ENCODE data around the gene QRSL1. TPM values are rescaled to one million over a fixed set of nuclear protein-coding genes. Genes with fewer than 3 reads are reported as not detected.

Gene QRSL1
- total RNA-seq, 6 donors from 2014 or later, result 3.9 to 9.5 (median 7.7) TPM

DNA sequence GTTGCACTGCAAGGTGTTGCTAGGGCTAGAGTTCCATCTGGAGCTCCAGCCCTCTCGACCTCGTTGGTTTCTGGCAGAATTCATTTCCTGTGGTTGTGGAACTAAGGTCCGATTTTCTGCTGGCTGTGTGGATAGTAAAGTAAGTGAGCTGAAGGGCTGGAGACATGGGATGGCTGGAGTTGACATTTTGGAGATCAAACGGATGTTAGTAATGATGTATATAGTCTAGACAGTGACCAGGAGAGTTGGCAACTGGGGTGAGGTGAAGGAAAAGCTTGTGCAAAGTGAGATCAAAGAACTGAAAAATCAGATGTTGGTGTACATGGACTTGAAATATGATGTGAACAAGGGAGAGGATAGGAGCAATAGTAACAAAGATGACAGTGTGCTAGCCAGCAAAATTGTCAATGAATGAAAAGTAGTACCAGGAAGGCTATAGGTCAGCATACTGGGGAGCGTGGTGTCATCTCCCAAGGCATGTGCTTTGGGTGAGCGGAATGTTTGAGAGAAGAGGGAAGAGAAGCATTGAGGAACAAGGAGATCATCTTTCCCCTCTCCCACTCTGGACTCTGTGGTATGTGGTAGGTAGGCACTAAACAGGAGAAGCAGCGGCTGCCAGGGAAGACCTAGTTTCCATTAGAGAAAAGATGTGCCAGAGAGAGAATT is 7.8 kb downstream of the QRSL1 start:
- no peak overlapping the region for H3K4me3 ChIP-seq
- peaks cover 0 to 12% (median 3%) of the 10 kb centered on the region in 4 donors for H3K36me3 ChIP-seq
- peak in 1 of 2 donors; percentile 53 for ATAC-seq (ENCODE audit: low FRiP score in 2 of 2)
- H3K4me1 ChIP-seq, result no peaks in the 10 kb centered on the region
- no peak overlapping the region for H3K27ac ChIP-seq
- no peaks in the 10 kb centered on the region for H3K9me3 ChIP-seq
- WGBS, 2 donors, result 52 to 57% methylated on average over 7 of the region's 7 CpGs
- no peak for TF ChIP-seq EP300 (IDR thresholded peaks at IDR 0.05)
- DNase-seq, result no peak
- no peaks in the 10 kb centered on the region for H3K27me3 ChIP-seq

DNA sequence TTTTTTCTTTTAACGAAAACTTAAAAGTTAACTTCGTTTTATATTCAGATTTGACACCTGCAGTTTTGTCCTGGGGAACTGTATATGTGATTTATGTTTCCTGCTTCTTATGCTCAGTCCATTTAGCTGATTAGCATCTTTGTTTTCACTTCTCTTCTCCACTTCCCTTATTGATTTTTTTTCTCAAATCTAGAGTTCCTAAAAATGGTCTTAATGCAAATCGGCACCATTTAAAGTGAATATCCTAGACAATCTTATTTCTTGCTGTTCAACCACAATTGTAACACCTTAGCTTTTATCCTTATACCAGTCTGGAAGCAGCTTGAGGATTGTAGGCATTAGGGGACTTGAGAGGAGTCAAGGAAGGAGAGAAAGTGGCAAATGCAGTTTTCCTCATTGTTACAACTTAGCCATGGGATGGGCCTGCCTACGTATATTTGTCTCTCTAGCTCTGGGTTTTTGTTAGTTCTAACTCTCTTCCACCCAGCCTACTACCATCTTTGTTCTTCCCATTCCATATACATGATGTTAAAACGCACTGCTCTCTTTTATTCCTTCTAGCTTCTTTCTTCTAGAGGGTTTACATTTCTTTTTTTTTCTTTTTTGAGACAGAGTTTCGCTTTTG is 8.5 kb downstream of the QRSL1 start:
- 70 to 73% methylated on average over 6 of the region's 6 CpGs for WGBS, 2 donors
- H3K9me3 ChIP-seq, result no peaks in the 10 kb centered on the region
- DNase-seq, result no peak
- H3K27me3 ChIP-seq, result no peaks in the 10 kb centered on the region
- TF ChIP-seq POLR2A (IDR thresholded peaks at IDR 0.05), result no peak
- TF ChIP-seq, protein P1, sequence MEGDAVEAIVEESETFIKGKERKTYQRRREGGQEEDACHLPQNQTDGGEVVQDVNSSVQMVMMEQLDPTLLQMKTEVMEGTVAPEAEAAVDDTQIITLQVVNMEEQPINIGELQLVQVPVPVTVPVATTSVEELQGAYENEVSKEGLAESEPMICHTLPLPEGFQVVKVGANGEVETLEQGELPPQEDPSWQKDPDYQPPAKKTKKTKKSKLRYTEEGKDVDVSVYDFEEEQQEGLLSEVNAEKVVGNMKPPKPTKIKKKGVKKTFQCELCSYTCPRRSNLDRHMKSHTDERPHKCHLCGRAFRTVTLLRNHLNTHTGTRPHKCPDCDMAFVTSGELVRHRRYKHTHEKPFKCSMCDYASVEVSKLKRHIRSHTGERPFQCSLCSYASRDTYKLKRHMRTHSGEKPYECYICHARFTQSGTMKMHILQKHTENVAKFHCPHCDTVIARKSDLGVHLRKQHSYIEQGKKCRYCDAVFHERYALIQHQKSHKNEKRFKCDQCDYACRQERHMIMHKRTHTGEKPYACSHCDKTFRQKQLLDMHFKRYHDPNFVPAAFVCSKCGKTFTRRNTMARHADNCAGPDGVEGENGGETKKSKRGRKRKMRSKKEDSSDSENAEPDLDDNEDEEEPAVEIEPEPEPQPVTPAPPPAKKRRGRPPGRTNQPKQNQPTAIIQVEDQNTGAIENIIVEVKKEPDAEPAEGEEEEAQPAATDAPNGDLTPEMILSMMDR (IDR thresholded peaks at IDR 0.05), result no peak
- TF ChIP-seq EP300 (IDR thresholded peaks at IDR 0.05), result no peak
- no peak for TF ChIP-seq POLR2AphosphoS5 (IDR thresholded peaks at IDR 0.05)
- H3K4me3 ChIP-seq, result no peak overlapping the region
- H3K27ac ChIP-seq, result no peak overlapping the region
- H3K36me3 ChIP-seq, result peaks cover 0 to 18% (median 6%) of the 10 kb centered on the region in 4 donors
- ATAC-seq (ENCODE audit: low FRiP score in 2 of 2), result peak in 1 of 2 donors; percentile 57
- no peaks in the 10 kb centered on the region for H3K4me1 ChIP-seq

DNA sequence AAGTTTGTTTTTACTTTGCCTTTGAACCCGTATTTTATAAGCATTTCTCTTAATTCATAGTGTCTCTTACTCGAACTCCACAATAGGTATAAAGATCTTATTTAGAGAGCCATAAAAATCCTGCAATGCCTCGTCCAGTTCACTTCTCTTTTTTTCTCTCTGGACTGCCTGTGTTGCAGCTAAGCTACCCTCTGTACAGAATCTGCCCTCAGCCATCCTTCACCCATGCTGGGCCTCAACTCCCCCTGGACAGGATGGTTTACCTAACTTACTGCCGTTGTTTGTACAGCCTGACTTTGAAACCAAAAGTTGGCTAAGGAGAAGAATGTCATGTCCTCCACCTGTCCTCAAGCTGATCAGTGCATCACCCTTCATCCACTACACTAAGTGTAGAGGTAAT is 10.4 kb downstream of the QRSL1 start:
- TF ChIP-seq POLR2A (IDR thresholded peaks at IDR 0.05), result no peak
- no peak for TF ChIP-seq EP300 (IDR thresholded peaks at IDR 0.05)
- TF ChIP-seq, protein P1 (IDR thresholded peaks at IDR 0.05), result no peak
- no peak for TF ChIP-seq POLR2AphosphoS5 (IDR thresholded peaks at IDR 0.05)
- WGBS, 2 donors, result 76 to 87% methylated on average over 4 of the region's 4 CpGs
- peaks cover 0 to 38% (median 18%) of the 10 kb centered on the region in 4 donors for H3K36me3 ChIP-seq
- no peaks in the 10 kb centered on the region for H3K4me1 ChIP-seq
- no peak overlapping the region for H3K27ac ChIP-seq
- DNase-seq (no peak), ATAC-seq (ENCODE audit: low FRiP score in 2 of 2) (no peak)
- H3K9me3 ChIP-seq, result no peaks in the 10 kb centered on the region
- H3K27me3 ChIP-seq, result no peaks in the 10 kb centered on the region
- H3K4me3 ChIP-seq, result no peak overlapping the region

DNA sequence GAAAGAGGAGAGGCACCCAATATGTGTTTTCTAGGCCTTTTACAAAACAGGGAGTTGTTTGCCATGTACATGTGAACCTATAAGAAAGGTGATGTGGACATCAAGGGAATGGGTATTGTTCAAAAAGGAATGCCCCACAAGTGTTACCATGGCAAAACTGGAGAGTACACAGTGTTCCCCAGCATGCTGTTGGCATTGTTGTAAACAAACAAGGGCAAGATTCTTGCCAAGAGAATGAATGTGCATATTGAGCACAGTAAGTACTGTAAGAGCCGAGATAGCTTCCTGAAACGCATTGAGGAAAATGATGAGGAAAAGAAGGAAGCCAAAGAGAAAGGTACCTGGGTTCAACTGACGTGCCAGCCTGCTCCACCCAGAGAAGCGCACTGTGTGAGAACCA is 13.1 kb downstream of the QRSL1 start:
- H3K36me3 ChIP-seq, result peaks cover 0 to 53% (median 21%) of the 10 kb centered on the region in 4 donors
- ATAC-seq (ENCODE audit: low FRiP score in 2 of 2), result no peak
- 85 to 90% methylated on average over 4 of the region's 4 CpGs for WGBS, 2 donors
- no peaks in the 10 kb centered on the region for H3K9me3 ChIP-seq
- H3K4me1 ChIP-seq, result no peaks in the 10 kb centered on the region
- H3K27me3 ChIP-seq, result no peaks in the 10 kb centered on the region
- DNase-seq, result no peak
- H3K4me3 ChIP-seq, result no peak overlapping the region
- no peak overlapping the region for H3K27ac ChIP-seq
- no peak for TF ChIP-seq EP300 (IDR thresholded peaks at IDR 0.05)
- TF ChIP-seq POLR2A (IDR thresholded peaks at IDR 0.05), result no peak
- TF ChIP-seq, protein P1 (IDR thresholded peaks at IDR 0.05), result no peak
- no peak for TF ChIP-seq POLR2AphosphoS5 (IDR thresholded peaks at IDR 0.05)

DNA sequence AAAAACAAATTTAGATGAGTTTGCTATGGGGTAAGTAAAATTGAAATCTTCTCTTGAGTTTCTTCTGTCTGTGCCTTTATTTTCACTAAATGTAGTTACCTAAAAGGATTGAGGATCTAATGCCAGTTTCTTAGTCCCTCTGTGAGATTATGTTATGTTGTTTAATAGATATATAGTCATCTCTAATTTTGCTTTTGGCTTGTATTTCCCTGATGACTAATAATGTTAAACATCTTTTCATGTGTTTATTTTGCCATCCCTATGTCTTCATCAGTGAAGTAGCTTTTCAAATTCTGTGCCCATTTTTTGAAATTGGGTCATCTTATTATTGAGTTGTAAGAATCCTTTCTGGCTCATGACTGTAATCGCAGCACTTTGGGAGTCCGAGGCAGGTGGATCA is 13.7 kb downstream of the QRSL1 start:
- ATAC-seq (ENCODE audit: low FRiP score in 2 of 2) (no peak), DNase-seq (no peak)
- Histone ChIP-seq H3K27ac (no peak overlapping the region), H3K4me1 (no peaks in the 10 kb centered on the region), H3K36me3 (peaks cover 0 to 53% (median 23%) of the 10 kb centered on the region in 4 donors), H3K4me3 (no peak overlapping the region), H3K9me3 (no peaks in the 10 kb centered on the region), H3K27me3 (no peaks in the 10 kb centered on the region)
- 100% methylated on average over 2 of the region's 2 CpGs for WGBS, 2 donors
- TF ChIP-seq POLR2AphosphoS5 (IDR thresholded peaks at IDR 0.05), result no peak
- TF ChIP-seq, protein P1 (IDR thresholded peaks at IDR 0.05), result no peak
- no peak for TF ChIP-seq EP300 (IDR thresholded peaks at IDR 0.05)
- TF ChIP-seq POLR2A (IDR thresholded peaks at IDR 0.05), result no peak

Measured in upper lobe of left lung (tissue), 6 donors.